ENCODE measurements around the gene CEP250.

The CEP250 gene

DNA sequence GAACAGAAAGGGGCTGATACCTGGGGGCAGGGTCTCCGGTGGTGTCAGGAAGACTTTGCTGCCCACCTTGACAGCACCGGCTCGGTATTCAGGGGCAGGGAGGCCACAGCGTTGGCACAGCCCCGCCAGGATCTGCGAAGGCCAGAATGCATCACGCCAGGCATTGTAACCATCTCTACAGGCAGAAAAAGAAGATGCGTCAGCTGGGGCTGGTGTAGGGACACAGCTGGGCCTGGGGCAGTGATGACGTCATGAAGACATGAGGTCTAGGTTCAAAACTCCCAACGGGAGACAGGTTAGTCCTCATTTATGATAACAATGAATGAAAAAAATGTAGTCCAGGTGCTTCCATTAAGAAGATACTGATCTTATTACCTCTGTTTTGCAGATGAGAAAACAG is 108.4 kb downstream of the CEP250 start:
- no peak for FAIRE-seq

DNA sequence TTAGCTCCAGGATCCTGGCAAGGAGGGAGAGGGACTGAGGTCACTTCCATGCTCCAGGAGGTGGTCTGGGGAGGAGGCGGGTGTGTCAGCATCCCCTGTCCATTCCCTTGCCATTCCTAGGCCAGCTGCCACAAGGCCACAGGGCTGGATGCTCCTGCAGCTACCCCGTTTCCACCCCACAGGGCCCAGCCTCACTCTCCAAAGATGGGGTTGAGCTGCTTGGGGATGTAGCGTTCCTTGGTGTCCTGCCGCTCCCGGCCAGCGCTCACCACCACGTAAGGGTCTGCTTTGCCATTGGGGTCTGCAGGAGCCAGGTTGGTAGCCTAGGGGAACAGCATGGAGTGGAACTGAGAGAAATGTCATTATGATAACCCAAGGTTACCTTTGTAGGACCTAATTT is 109.5 kb downstream of the CEP250 start:
- FAIRE-seq = no peak

DNA sequence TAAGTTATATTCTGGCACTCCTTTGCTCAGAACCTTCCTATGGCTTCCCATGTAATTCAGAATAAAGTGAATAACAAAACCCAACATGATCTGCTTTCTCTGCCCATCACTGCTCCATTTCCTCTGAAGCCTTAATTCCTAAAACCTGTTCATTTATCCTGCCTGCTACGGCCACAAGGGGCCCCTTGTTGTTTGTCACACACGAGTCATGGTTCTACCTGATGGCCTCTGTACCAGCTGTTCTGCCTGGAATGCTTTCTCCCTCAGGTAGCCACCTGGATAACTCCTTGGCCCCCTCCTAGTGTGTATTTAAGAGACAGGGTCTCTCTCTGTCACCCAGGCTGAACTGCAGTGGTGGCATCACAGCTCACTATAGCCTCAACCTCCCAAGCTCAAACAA is 113.2 kb downstream of the CEP250 start:
- no peak for FAIRE-seq
